Measurements from ENCODE around the gene FGD4. TPM values are rescaled to one million over a fixed set of nuclear protein-coding genes. Genes with fewer than 3 reads are reported as not detected.

Gene FGD4
- total RNA-seq, 1 donor, result 55.6 TPM

DNA sequence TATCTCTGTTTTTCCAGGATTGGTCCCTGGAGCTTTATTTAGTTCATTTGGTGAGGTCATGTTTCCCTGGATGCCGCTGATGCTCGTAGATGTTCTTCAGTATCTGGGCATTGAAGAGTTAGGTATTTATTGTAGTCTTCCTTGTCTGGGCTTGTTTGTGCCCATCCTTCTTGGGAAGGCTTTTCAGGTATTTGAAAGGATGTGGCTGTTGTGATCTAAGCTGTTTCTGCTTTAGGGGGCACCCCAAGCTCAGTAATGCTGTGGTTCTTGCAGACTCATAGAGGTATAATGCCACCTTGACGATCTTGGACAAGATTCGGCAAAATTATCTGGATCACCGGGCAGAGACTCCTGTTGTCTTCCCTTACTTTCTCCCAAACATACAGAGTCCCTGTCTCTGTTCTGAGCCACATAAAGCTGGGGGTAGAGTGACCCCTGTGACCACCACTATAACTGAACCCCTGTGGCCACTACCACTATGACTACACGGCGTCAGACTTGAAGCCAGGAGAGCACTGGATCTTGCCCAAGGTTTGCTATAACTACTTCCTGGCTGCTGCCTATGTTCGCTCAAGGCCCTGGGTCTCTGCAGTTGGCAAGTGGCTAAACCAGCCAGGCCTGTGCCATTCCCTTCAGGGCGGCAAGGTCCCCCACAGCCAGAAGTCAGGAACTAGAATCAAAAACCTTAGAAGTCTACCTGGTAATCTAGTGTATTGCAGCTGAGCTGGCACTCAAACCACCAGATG, 40.9 kb downstream of the FGD4 start:
- TF ChIP-seq, protein P1, sequence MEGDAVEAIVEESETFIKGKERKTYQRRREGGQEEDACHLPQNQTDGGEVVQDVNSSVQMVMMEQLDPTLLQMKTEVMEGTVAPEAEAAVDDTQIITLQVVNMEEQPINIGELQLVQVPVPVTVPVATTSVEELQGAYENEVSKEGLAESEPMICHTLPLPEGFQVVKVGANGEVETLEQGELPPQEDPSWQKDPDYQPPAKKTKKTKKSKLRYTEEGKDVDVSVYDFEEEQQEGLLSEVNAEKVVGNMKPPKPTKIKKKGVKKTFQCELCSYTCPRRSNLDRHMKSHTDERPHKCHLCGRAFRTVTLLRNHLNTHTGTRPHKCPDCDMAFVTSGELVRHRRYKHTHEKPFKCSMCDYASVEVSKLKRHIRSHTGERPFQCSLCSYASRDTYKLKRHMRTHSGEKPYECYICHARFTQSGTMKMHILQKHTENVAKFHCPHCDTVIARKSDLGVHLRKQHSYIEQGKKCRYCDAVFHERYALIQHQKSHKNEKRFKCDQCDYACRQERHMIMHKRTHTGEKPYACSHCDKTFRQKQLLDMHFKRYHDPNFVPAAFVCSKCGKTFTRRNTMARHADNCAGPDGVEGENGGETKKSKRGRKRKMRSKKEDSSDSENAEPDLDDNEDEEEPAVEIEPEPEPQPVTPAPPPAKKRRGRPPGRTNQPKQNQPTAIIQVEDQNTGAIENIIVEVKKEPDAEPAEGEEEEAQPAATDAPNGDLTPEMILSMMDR (IDR thresholded peaks at IDR 0.05; ENCODE audit: insufficient read depth, low read length), result no peak
- DNase-seq (ENCODE audit: low read depth), result no peak
- no peak overlapping the region for H3K4me3 ChIP-seq (ENCODE audit: low read depth, low read length)

DNA sequence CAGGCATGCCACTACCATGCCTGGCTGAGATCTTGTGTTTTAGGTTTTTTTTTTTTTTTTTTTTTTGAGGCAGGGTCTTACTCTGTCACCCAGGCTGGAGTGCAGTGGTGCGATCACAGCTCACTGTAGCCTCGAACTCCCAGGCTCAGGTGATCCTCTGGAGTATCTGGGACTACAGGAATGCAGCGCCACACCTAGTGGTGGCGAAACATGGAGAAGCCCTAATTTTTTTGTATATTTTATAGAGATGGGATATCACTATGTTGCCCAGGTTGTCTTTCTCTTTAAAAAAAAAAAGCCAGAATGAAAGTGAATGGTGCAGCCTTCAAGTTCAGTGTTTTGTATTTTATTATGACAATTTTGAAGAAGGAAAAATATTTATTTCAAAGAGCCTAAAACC, 44.1 kb downstream of the FGD4 start:
- no peak overlapping the region for H3K4me3 ChIP-seq (ENCODE audit: low read depth, low read length)
- DNase-seq (ENCODE audit: low read depth), result no peak
- TF ChIP-seq, protein P1 (IDR thresholded peaks at IDR 0.05; ENCODE audit: insufficient read depth, low read length), result no peak

DNA sequence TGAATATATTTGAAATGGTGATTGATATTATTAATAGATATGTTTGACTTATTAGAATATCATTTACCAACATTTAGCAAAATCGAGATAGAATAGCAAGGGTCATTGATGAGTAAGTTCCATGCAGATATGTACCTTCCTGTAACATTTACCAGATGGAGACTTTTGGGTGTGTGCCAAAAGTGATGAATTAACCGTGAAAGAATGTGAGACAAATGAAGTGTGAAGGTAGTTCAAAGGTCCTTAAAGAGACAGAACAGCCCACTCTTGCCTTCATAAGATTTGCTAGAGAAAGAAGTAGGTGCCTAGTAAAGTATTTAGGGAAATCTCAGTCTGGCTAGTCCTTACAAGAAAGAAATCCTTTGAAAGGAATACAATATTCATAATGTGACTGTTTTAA, 45.5 kb downstream of the FGD4 start:
- DNase-seq (ENCODE audit: low read depth), result peak; percentile 67
- no peak overlapping the region for H3K4me3 ChIP-seq (ENCODE audit: low read depth, low read length)
- TF ChIP-seq, protein P1 (IDR thresholded peaks at IDR 0.05; ENCODE audit: insufficient read depth, low read length), result no peak

DNA sequence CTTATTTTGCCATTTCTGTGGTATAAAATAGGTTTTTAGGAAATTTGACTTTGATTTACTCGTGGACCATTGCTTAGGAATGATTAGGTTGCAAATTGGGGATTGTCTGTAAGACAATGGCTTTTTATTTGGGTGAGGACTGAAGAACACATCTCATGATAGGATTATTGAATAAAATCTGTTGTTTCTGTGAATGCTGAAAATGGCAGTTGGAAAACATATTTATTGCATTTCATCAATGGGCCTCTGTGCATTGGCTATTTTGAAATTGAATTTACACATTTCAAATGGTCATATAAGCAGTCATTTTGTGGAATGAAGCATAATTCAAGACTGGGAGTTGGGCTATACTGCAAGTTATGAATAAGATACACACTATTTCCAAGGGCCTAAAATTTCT, 46.0 kb downstream of the FGD4 start:
- H3K4me3 ChIP-seq (ENCODE audit: low read depth, low read length), result no peak overlapping the region
- no peak for DNase-seq (ENCODE audit: low read depth)
- TF ChIP-seq, protein P1 (IDR thresholded peaks at IDR 0.05; ENCODE audit: insufficient read depth, low read length), result no peak

DNA sequence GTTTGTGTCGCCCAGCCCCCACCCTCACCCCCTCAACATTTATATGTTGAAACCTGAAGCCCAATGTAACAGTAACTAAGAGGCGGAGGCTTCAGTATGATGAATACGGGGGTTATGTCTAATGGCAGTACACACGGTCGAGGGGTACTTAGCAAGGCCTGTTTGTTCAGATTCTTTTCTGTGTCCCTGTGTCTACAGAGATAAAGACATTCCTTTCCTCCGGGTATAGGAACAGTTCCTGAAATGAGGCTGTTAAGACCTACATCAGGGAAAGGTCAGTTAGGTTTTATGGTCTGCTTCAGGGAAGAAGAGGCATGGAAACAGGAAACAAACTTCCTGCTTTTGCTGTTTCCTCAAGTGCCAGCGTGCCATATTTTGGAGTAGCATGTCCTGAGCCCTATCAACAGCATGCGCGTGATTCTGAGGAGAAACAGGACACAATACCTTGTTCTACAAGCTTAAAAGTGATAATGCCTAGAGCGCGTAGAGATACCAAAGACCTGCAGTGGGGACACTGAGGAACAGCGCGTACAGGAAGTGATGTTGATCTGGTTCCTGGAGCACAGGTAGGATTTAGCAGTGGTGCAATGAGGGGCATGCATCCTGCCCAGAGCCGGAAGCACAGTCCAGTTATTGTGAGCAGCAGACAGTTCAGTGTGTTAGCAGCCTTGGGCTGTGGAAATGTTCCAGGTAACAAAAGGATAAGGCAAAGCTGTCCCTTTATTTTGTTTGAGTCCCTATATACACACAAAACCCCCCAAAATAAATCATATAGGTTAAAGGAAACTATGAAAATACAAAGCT, 47.2 kb downstream of the FGD4 start:
- no peak for DNase-seq (ENCODE audit: low read depth)
- H3K4me3 ChIP-seq (ENCODE audit: low read depth, low read length), result no peak overlapping the region
- TF ChIP-seq, protein P1 (IDR thresholded peaks at IDR 0.05; ENCODE audit: insufficient read depth, low read length), result no peak

DNA sequence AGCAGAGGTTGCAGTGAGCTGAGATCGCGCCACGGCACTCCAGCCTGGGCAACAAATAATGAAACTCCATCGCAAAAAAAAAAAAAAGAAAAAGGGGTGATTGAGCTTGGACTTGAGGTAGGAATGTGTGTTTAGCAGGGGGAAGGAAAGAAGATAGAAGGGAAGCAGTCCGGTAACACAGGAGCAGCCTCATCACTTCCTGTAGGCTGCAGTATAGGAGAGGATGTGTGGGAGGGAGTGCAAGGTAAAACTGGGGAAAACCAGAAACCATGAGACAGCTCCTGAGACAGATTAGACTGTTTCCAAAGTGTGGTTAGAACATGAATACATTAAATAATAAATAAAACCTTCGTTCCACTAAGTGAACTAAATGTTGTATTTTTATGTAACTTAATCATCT, 49.2 kb downstream of the FGD4 start:
- TF ChIP-seq, protein P1 (IDR thresholded peaks at IDR 0.05; ENCODE audit: insufficient read depth, low read length), result no peak
- H3K4me3 ChIP-seq (ENCODE audit: low read depth, low read length), result no peak overlapping the region
- DNase-seq (ENCODE audit: low read depth), result no peak

All from fibroblast of the aortic adventitia (primary cell).